ENCODE data around the gene HTT. TPM values are rescaled to one million over a fixed set of nuclear protein-coding genes. Genes with fewer than 3 reads are reported as not detected.

The HTT gene
- total and polyA plus RNA-seq, 2 of the 8 experiments (the other 6 are each of a cell fraction or from before 2014, with no cell fraction given), result 24.0 to 71.0 TPM

GRCh38 chr4:3066836-3067400 lies 7.6 kb upstream of the HTT start:
- Histone ChIP-seq H2BK5ac (ENCODE audit: low read depth, low read length) (no peak overlapping the region), H2AFZ (ENCODE audit: low read length) (no peak overlapping the region), H4K91ac (replicated peaks; ENCODE audit: insufficient read length, low read length) (no peak overlapping the region), H3K23ac (ENCODE audit: insufficient read length) (no peak overlapping the region), H2BK120ac (replicated peaks; ENCODE audit: low read depth, low read length) (no peak overlapping the region), H3K56ac (replicated peaks; ENCODE audit: insufficient read length, low read depth, low read length) (no peak overlapping the region), H2BK12ac (ENCODE audit: low read depth, low read length) (no peak overlapping the region), H2BK15ac (ENCODE audit: low read length) (no peak overlapping the region), H3K4ac (replicated peaks; ENCODE audit: insufficient read length, low read depth, low read length) (no peak overlapping the region), H4K8ac (ENCODE audit: extremely low read depth, insufficient read depth, low read length) (no peak overlapping the region), H3K79me2 (ENCODE audit: control insufficient read depth in 1 of 2, insufficient read depth in 2 of 2, low read length in 2 of 2) (no peaks in the 10 kb centered on the region), H3K9ac (replicated peaks in 1 of 4; ENCODE audit: extremely low read depth in 1 of 4, low read depth in 3 of 4, low read length in 3 of 4) (no peak overlapping the region), H2BK20ac (ENCODE audit: low read length) (no peak overlapping the region), H3K27me3 (replicated peaks in 1 of 4; ENCODE audit: control insufficient read depth in 3 of 4, extremely low read depth in 1 of 4, insufficient read depth in 3 of 4, low read length in 3 of 4) (no peaks in the 10 kb centered on the region), H3K27ac (ENCODE audit: low read depth, low read length) (no peak overlapping the region), H4K20me1 (replicated peaks in 1 of 2; ENCODE audit: control insufficient read depth in 1 of 2, insufficient read depth in 2 of 2, low read length in 2 of 2) (no peaks in the 10 kb centered on the region), H3K14ac (ENCODE audit: insufficient read length) (no peak overlapping the region), H3K4me3 (ENCODE audit: extremely low read depth in 1 of 4, insufficient read depth in 2 of 4, low read depth in 3 of 4, low read length in 4 of 4) (no peak overlapping the region), H3K23me2 (ENCODE audit: low read depth, low read length) (no peaks in the 10 kb centered on the region), H3K4me1 (replicated peaks in 1 of 4; ENCODE audit: control insufficient read depth in 3 of 4, insufficient read depth in 4 of 4, low read length in 3 of 4) (no peaks in the 10 kb centered on the region), H3K36me3 (ENCODE audit: control insufficient read depth in 2 of 4, insufficient read depth in 4 of 4, low read length in 3 of 4) (no peaks in the 10 kb centered on the region), H4K5ac (ENCODE audit: insufficient read length, low read depth, low read length) (no peak overlapping the region), H3K18ac (ENCODE audit: extremely low read depth, low read length) (no peak overlapping the region), H3K79me1 (ENCODE audit: low read depth, low read length) (no peaks in the 10 kb centered on the region), H2AK5ac (ENCODE audit: low read depth, low read length) (no peak overlapping the region), H3K4me2 (ENCODE audit: insufficient read depth in 1 of 2, low read depth in 2 of 2, low read length in 2 of 2) (no peak overlapping the region), H3K9me3 (ENCODE audit: insufficient read depth in 2 of 2, low read depth in 1 of 2, low read length in 1 of 2) (no peaks in the 10 kb centered on the region)
- DNase-seq (ENCODE audit: low read depth in 1 of 2, low spot score in 2 of 2), result no peak
- TF ChIP-seq SAP30 (IDR thresholded peaks at IDR 0.05; ENCODE audit: insufficient read depth, insufficient replicate concordance, low read length), result no peak
- TF ChIP-seq RNF2 (IDR thresholded peaks at IDR 0.05; ENCODE audit: borderline replicate concordance, low read depth, low read length, missing control alignments, poor library complexity, severe bottlenecking), result no peak
- no peak for TF ChIP-seq RFX5 (IDR thresholded peaks at IDR 0.05; ENCODE audit: borderline replicate concordance, low read depth, low read length)
- TF ChIP-seq EP300 (IDR thresholded peaks at IDR 0.05; ENCODE audit: borderline replicate concordance in 1 of 2, low read depth in 2 of 2, low read length in 2 of 2), result no peak
- TF ChIP-seq TEAD4 (IDR thresholded peaks at IDR 0.05; ENCODE audit: low read depth, low read length), result no peak
- TF ChIP-seq SIX5 (IDR thresholded peaks at IDR 0.05; ENCODE audit: low read depth, low read length), result no peak
- no peak for TF ChIP-seq TBP (IDR thresholded peaks at IDR 0.05; ENCODE audit: low read depth, low read length)
- no peak for TF ChIP-seq EZH2 (IDR thresholded peaks at IDR 0.05; ENCODE audit: low read depth, low read length, severe bottlenecking)
- no peak for TF ChIP-seq SP2 (IDR thresholded peaks at IDR 0.05; ENCODE audit: low read length)
- no peak for TF ChIP-seq ZNF274 (IDR thresholded peaks at IDR 0.05; ENCODE audit: borderline replicate concordance, extremely low read depth, low read length)
- WGBS, 2 experiments (ENCODE audit: extremely low coverage in 1 of 2, insufficient coverage in 1 of 2, insufficient read length in 1 of 2, insufficient replicate concordance in 2 of 2, low coverage in 1 of 2, low lambda C conversion rate in 2 of 2, missing lambda C conversion rate in 1 of 2), result 85% methylated on average over 6 of the region's 6 CpGs; no CpG with 5 or more reads in 1 of the 2 experiments
- POLR2A ChIA-PET (ENCODE audit: partially characterized antibody), result no interaction called here
- no peak for FAIRE-seq
- CTCF ChIA-PET (ENCODE audit: partially characterized antibody), result no interaction called here
